ENCODE measurements around the gene SORCS2.

GRCh38 chr4:7320206-7320797 lies 128.0 kb downstream of the SORCS2 start:
- TF ChIP-seq POLR2AphosphoS5 (IDR thresholded peaks at IDR 0.05) (no peak), POLR2A (IDR thresholded peaks at IDR 0.05) (no peak), CTCF (IDR thresholded peaks at IDR 0.05) (no peak)

Data from breast epithelium (tissue), 3 donors.